ENCODE results near the gene MUCL3. TPM values are rescaled to one million over a fixed set of nuclear protein-coding genes. Genes with fewer than 3 reads are reported as not detected.
A peak's percentile ranks its signal among the peaks of the same experiment; 100 is the strongest.
"Not testable (repeated sequence)": the region's sequence is repeated elsewhere in the genome, so short reads cannot be mapped to it uniquely, and the experiment has no call there.

The MUCL3 gene
- total RNA-seq, 3 donors from 2014 or later = not detected

- DNase-seq (ENCODE audit: low spot score in 2 of 2) = peak; percentile 92 to 95
- no peaks in the 10 kb centered on the region for H3K36me3 ChIP-seq
- peak within 1 kb of the TSS; percentile 74 to 89 (median 83) for H3K4me3 ChIP-seq
- peak within 1 kb of the TSS; percentile 39 to 66 for H3K27ac ChIP-seq
- H3K9me3 ChIP-seq = no peaks in the 10 kb centered on the region
- intact Hi-C loops (cut with DNase I; ENCODE audit: low total_unique reads) = no loop called here
- H3K4me1 ChIP-seq = peaks cover 0 to 7% of the 10 kb centered on the region in 2 donors
- no peaks in the 10 kb centered on the region for H3K27me3 ChIP-seq
- no peak for TF ChIP-seq CTCF (IDR thresholded peaks at IDR 0.05)
- TF ChIP-seq POLR2AphosphoS5 (IDR thresholded peaks at IDR 0.05) = peak in 2 of 3 donors; percentile 60 to 63
- no peak for TF ChIP-seq POLR2A (IDR thresholded peaks at IDR 0.05)
Measured at GRCh38 chr6:30907758-30908591, 32.8 kb upstream of the MUCL3 start, which contains the start of gene GTF2H4. GTF2H4 (plus strand) TSS chr6:30908207.

- no peak for DNase-seq (ENCODE audit: low spot score in 2 of 2)
- Histone ChIP-seq H3K27ac (no peak overlapping the region), H3K9me3 (no peaks in the 10 kb centered on the region), H3K4me3 (peak overlapping the region; percentile 74 to 89 (median 83)), H3K36me3 (no peaks in the 10 kb centered on the region), H3K4me1 (peaks cover 3 to 7% of the 10 kb centered on the region in 2 donors), H3K27me3 (no peaks in the 10 kb centered on the region)
- TF ChIP-seq POLR2A (IDR thresholded peaks at IDR 0.05) (no peak), POLR2AphosphoS5 (IDR thresholded peaks at IDR 0.05) (no peak), CTCF (IDR thresholded peaks at IDR 0.05) (no peak)
- intact Hi-C loops (cut with DNase I; ENCODE audit: low total_unique reads) = no loop called here
Measured at GRCh38 chr6:30908700-30909099, 32.1 kb upstream of the MUCL3 start.

GRCh38 chr6:30910473-30910872 lies 30.3 kb upstream of the MUCL3 start:
- not testable (repeated sequence) for H3K27me3 ChIP-seq; H3K36me3 ChIP-seq; H3K9me3 ChIP-seq; H3K27ac ChIP-seq; H3K4me3 ChIP-seq; DNase-seq (ENCODE audit: low spot score in 2 of 2)
- H3K4me1 ChIP-seq = peaks cover 3 to 15% of the 10 kb centered on the region in 2 donors
- intact Hi-C loops (cut with DNase I; ENCODE audit: low total_unique reads) = loop anchor here (10.0 kb wide), 1 partner anchor 164 kb away; no protein-coding TSS in a partner anchor

GRCh38 chr6:30912746-30913520 lies 27.8 kb upstream of the MUCL3 start:
- DNase-seq (ENCODE audit: low spot score in 2 of 2) = no peak
- TF ChIP-seq POLR2AphosphoS5 (IDR thresholded peaks at IDR 0.05) (no peak), POLR2A (IDR thresholded peaks at IDR 0.05) (no peak), CTCF (IDR thresholded peaks at IDR 0.05) (no peak)
- Histone ChIP-seq H3K36me3 (no peaks in the 10 kb centered on the region), H3K27ac (peak overlapping the region; percentile 93 to 96), H3K4me1 (peaks cover 3 to 19% of the 10 kb centered on the region in 2 donors), H3K9me3 (no peaks in the 10 kb centered on the region), H3K27me3 (no peaks in the 10 kb centered on the region), H3K4me3 (peak overlapping the region in 1 of 3 donors; percentile 66)
- intact Hi-C loops (cut with DNase I; ENCODE audit: low total_unique reads) = loop anchor here (10.0 kb wide), 1 partner anchor 162 kb away; no protein-coding TSS in a partner anchor

- H3K9me3 ChIP-seq = no peaks in the 10 kb centered on the region
- H3K27me3 ChIP-seq = no peaks in the 10 kb centered on the region
- TF ChIP-seq POLR2AphosphoS5 (IDR thresholded peaks at IDR 0.05) = no peak
- peak overlapping the region; percentile 51 to 77 (median 66) for H3K4me3 ChIP-seq
- peak overlapping the region; percentile 93 to 96 for H3K27ac ChIP-seq
- no peaks in the 10 kb centered on the region for H3K36me3 ChIP-seq
- intact Hi-C loops (cut with DNase I; ENCODE audit: low total_unique reads) = loop anchor here (10.0 kb wide), 1 partner anchor 161 kb away; no protein-coding TSS in a partner anchor
- no peak for DNase-seq (ENCODE audit: low spot score in 2 of 2)
- H3K4me1 ChIP-seq = peaks cover 3 to 16% of the 10 kb centered on the region in 2 donors
Measured at GRCh38 chr6:30913721-30914075, 27.1 kb upstream of the MUCL3 start.

Data from breast epithelium (tissue), 4 donors.